HEK293 (cell line): ENCODE data around the gene DYNC1I1.

Experiments
- CTCF ChIA-PET: fragments of 350-600 bp; formaldehyde crosslinking; extraction: SDS; loops from one replicate; lab custom pipeline; 2021; ENCODE audit warnings: antibody characterized with exemption; lab: Yijun Ruan, JAX
- POLR2A ChIA-PET: fragments of 300-600 bp; formaldehyde crosslinking; extraction: SDS; loops from one replicate; lab custom pipeline; 2020; ENCODE audit warnings: antibody characterized with exemption, inconsistent platforms; lab: Yijun Ruan, JAX
- H3K27ac ChIP-seq: fragments of 200-500 bp; sonication (Bioruptor generic); 2 replicates; pipeline ENCODE4 v1.5.1; 2014; ENCODE audit warnings: low read depth, low read length, control low read depth, inconsistent platforms; ENCODE audit errors: extremely low read depth
- H3K36me3 ChIP-seq, 2 experiments: fragments of 200-500 bp in 1 of 2; sonication (Bioruptor generic) in 1 of 2; 1 replicate in 1 of 2; 2 replicates in 1 of 2; pipeline ENCODE4 v1.5.1; 2014 to 2017; ENCODE audit warnings: inconsistent platforms in 2 of 2, low read length in 2 of 2; ENCODE audit not compliant: control insufficient read depth in 2 of 2, insufficient read depth in 1 of 2
- H3K4me1 ChIP-seq: fragments of 200-500 bp; sonication (Bioruptor generic); 2 replicates; pipeline ENCODE4 v1.5.1; 2014; ENCODE audit warnings: mild to moderate bottlenecking, low read length, inconsistent platforms; ENCODE audit not compliant: control insufficient read depth, insufficient read depth
- H3K4me3 ChIP-seq: 2 replicates; pipeline ENCODE4 v1.5.1; 2011; ENCODE audit warnings: low read depth, mild to moderate bottlenecking, control low read depth, low read length, moderate library complexity
- H3K9me3 ChIP-seq: fragments of 200-500 bp; sonication (Bioruptor generic); 2 replicates; pipeline ENCODE4 v1.5.1; 2014; ENCODE audit warnings: low read depth, low read length, inconsistent platforms; ENCODE audit not compliant: control insufficient read depth, insufficient read depth
- FEZF1 ChIP-seq: fragments of 450-650 bp; formaldehyde crosslinking; IDR thresholded peaks from 2 replicates; pipeline ENCODE4 v1.5.1; 2016; ENCODE audit warnings: missing biosample characterization, missing genetic modification characterization
- GLIS2 ChIP-seq: fragments of 450-650 bp; formaldehyde crosslinking; IDR thresholded peaks from 2 replicates; pipeline ENCODE4 v1.5.1; 2016; ENCODE audit warnings: missing biosample characterization, missing genetic modification characterization
- HOXD13 ChIP-seq: sonication (generic); formaldehyde crosslinking; IDR thresholded peaks from 2 replicates; pipeline ENCODE4 v1.8.0; 2022; ENCODE audit warnings: missing genetic modification reagents, borderline replicate concordance
- KLF16 ChIP-seq: fragments of 450-650 bp; formaldehyde crosslinking; IDR thresholded peaks from 2 replicates; pipeline ENCODE4 v1.5.1; 2017; ENCODE audit warnings: missing biosample characterization, missing genetic modification characterization
- KLF7 ChIP-seq: fragments of 450-650 bp; formaldehyde crosslinking; IDR thresholded peaks from 2 replicates; pipeline ENCODE4 v1.5.1; 2016; ENCODE audit warnings: missing biosample characterization, missing genetic modification characterization, borderline replicate concordance
- KLF8 ChIP-seq: fragments of 450-650 bp; formaldehyde crosslinking; IDR thresholded peaks from 2 replicates; pipeline ENCODE4 v1.5.1; 2016; ENCODE audit warnings: missing biosample characterization, missing genetic modification characterization
- KLF9 ChIP-seq: fragments of 450-650 bp; formaldehyde crosslinking; IDR thresholded peaks from 2 replicates; pipeline ENCODE4 v1.5.1; 2016; ENCODE audit warnings: missing biosample characterization, missing genetic modification characterization, low read depth
- MEIS1 ChIP-seq: sonication (generic); formaldehyde crosslinking; IDR thresholded peaks from 2 replicates; pipeline ENCODE4 v1.8.1; 2022; ENCODE audit warnings: missing genetic modification reagents, mild to moderate bottlenecking, borderline replicate concordance
- SCRT2 ChIP-seq: fragments of 450-650 bp; formaldehyde crosslinking; IDR thresholded peaks from 2 replicates; pipeline ENCODE4 v1.5.1; 2016; ENCODE audit warnings: missing biosample characterization, missing genetic modification characterization
- TCF7L2 ChIP-seq: IDR thresholded peaks from 2 replicates; pipeline ENCODE4 v1.6.1; 2011; ENCODE audit warnings: low read depth, mild to moderate bottlenecking, inconsistent platforms, low read length, moderate library complexity, borderline replicate concordance
- ZBTB1 ChIP-seq: fragments of 450-650 bp; formaldehyde crosslinking; IDR thresholded peaks from 2 replicates; pipeline ENCODE4 v1.5.1; 2016; ENCODE audit warnings: missing biosample characterization, missing genetic modification characterization
- ZBTB7A ChIP-seq: fragments of 450-650 bp; formaldehyde crosslinking; IDR thresholded peaks from 2 replicates; pipeline ENCODE4 v1.5.1; 2016; ENCODE audit warnings: low read depth, missing biosample characterization, missing genetic modification characterization
- ZFP69B ChIP-seq: fragments of 450-650 bp; formaldehyde crosslinking; IDR thresholded peaks from 2 replicates; pipeline ENCODE4 v1.5.1; 2016; ENCODE audit warnings: missing biosample characterization, missing genetic modification characterization
- ZNF175 ChIP-seq: fragments of 450-650 bp; formaldehyde crosslinking; IDR thresholded peaks from 2 replicates; pipeline ENCODE4 v1.5.1; 2016; ENCODE audit warnings: missing biosample characterization, missing genetic modification characterization
- ZNF2 ChIP-seq: fragments of 450-650 bp; formaldehyde crosslinking; IDR thresholded peaks from 2 replicates; pipeline ENCODE4 v1.5.1; 2016; ENCODE audit warnings: missing biosample characterization, missing genetic modification characterization
- ZNF23 ChIP-seq: fragments of 450-650 bp; formaldehyde crosslinking; IDR thresholded peaks from 2 replicates; pipeline ENCODE4 v1.5.1; 2016; ENCODE audit warnings: missing biosample characterization, missing genetic modification characterization, borderline replicate concordance
- ZNF239 ChIP-seq: fragments of 450-650 bp; formaldehyde crosslinking; IDR thresholded peaks from 2 replicates; pipeline ENCODE4 v1.5.1; 2016; ENCODE audit warnings: missing biosample characterization, missing genetic modification characterization
- ZNF292 ChIP-seq: fragments of 450-650 bp; formaldehyde crosslinking; IDR thresholded peaks from 2 replicates; pipeline ENCODE4 v1.5.1; 2016; ENCODE audit warnings: low read depth, missing biosample characterization, missing genetic modification characterization, borderline replicate concordance
- ZNF311 ChIP-seq: fragments of 450-650 bp; formaldehyde crosslinking; IDR thresholded peaks from 2 replicates; pipeline ENCODE4 v1.5.1; 2017; ENCODE audit warnings: missing biosample characterization, missing genetic modification characterization, borderline replicate concordance
- ZNF350 ChIP-seq: fragments of 450-650 bp; formaldehyde crosslinking; IDR thresholded peaks from 2 replicates; pipeline ENCODE4 v1.5.0; 2017; ENCODE audit warnings: missing biosample characterization, mild to moderate bottlenecking, missing genetic modification characterization
- ZNF404 ChIP-seq: fragments of 450-650 bp; formaldehyde crosslinking; IDR thresholded peaks from 2 replicates; pipeline ENCODE4 v1.5.1; 2017; ENCODE audit warnings: missing biosample characterization, missing genetic modification characterization
- ZNF416 ChIP-seq: fragments of 450-650 bp; formaldehyde crosslinking; IDR thresholded peaks from 2 replicates; pipeline ENCODE4 v1.5.1; 2016; ENCODE audit warnings: missing biosample characterization, missing genetic modification characterization
- ZNF530 ChIP-seq: fragments of 450-650 bp; formaldehyde crosslinking; IDR thresholded peaks from 2 replicates; pipeline ENCODE4 v1.5.1; 2016; ENCODE audit warnings: low read depth, missing biosample characterization, missing genetic modification characterization
- ZNF544 ChIP-seq: fragments of 450-650 bp; formaldehyde crosslinking; IDR thresholded peaks from 2 replicates; pipeline ENCODE4 v1.5.0; 2017; ENCODE audit warnings: missing biosample characterization, missing genetic modification characterization
- ZNF624 ChIP-seq: fragments of 450-650 bp; formaldehyde crosslinking; IDR thresholded peaks from 2 replicates; pipeline ENCODE4 v1.5.1; 2017; ENCODE audit warnings: missing biosample characterization, missing genetic modification characterization
- ZNF629 ChIP-seq: fragments of 450-650 bp; formaldehyde crosslinking; IDR thresholded peaks from 2 replicates; pipeline ENCODE4 v1.5.1; 2017; ENCODE audit warnings: missing biosample characterization, missing genetic modification characterization
- ZNF654 ChIP-seq: fragments of 450-650 bp; formaldehyde crosslinking; IDR thresholded peaks from 2 replicates; pipeline ENCODE4 v1.5.1; 2016; ENCODE audit warnings: low read depth, missing biosample characterization, missing genetic modification characterization
- ZNF701 ChIP-seq: fragments of 450-650 bp; formaldehyde crosslinking; IDR thresholded peaks from 2 replicates; pipeline ENCODE4 v1.5.1; 2016; ENCODE audit warnings: missing biosample characterization, missing genetic modification characterization
- ZNF704 ChIP-seq: fragments of 450-650 bp; formaldehyde crosslinking; IDR thresholded peaks from 2 replicates; pipeline ENCODE4 v1.5.1; 2016; ENCODE audit warnings: missing biosample characterization, missing genetic modification characterization
- ZNF776 ChIP-seq: fragments of 450-650 bp; formaldehyde crosslinking; IDR thresholded peaks from 2 replicates; pipeline ENCODE4 v1.5.0; 2017; ENCODE audit warnings: missing biosample characterization, missing genetic modification characterization, borderline replicate concordance
- TF ChIP-seq, protein P1 (sequence below): fragments of 450-650 bp; formaldehyde crosslinking; IDR thresholded peaks from 2 replicates; pipeline ENCODE4 v1.5.1; 2016; ENCODE audit warnings: missing biosample characterization, missing genetic modification characterization
- TF ChIP-seq, protein P2 (sequence below): fragments of 450-650 bp; IDR thresholded peaks from 2 replicates; pipeline ENCODE4 v1.5.1; 2018; ENCODE audit warnings: missing biosample characterization, missing genetic modification characterization

DYNC1I1 gene

DNA sequence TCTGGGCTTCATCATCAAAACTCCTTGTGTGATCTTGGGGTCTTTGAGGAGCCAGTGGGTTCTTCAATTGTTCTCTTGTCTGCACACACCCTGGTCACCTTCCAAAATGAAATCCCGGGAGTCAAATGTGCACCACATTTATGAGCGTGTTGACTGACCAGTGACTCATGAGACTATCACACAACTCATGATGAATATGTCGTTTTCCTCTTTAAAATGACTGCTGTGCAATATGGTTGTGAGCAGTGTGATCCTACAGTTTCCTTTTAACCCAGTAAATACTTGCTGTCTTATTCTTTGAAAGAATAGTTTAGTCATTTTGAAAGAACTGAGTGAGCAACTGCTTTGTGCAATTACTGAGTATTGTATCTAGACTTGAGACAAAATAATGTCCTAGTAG lies 149.2 kb downstream of the DYNC1I1 start:
- Histone ChIP-seq H3K27ac (no peak overlapping the region), H3K4me3 (no peak overlapping the region), H3K36me3 (no peaks in the 10 kb centered on the region), H3K4me1 (no peaks in the 10 kb centered on the region), H3K9me3 (no peaks in the 10 kb centered on the region)
- no peak for TF ChIP-seq FEZF1 (tag by site-specific recombination)
- TF ChIP-seq KLF16 (tag by site-specific recombination), result no peak
- TF ChIP-seq, protein P1, sequence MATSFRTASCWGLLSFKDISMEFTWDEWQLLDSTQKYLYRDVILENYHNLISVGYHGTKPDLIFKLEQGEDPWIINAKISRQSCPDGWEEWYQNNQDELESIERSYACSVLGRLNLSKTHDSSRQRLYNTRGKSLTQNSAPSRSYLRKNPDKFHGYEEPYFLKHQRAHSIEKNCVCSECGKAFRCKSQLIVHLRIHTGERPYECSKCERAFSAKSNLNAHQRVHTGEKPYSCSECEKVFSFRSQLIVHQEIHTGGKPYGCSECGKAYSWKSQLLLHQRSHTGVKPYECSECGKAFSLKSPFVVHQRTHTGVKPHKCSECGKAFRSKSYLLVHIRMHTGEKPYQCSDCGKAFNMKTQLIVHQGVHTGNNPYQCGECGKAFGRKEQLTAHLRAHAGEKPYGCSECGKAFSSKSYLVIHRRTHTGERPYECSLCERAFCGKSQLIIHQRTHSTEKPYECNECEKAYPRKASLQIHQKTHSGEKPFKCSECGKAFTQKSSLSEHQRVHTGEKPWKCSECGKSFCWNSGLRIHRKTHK (tag by site-specific recombination), result no peak
- no peak for TF ChIP-seq ZNF416 (tag by site-specific recombination)
- TF ChIP-seq ZNF629 (tag by site-specific recombination), result no peak
- TF ChIP-seq SCRT2 (tag by site-specific recombination), result no peak
- no peak for TF ChIP-seq ZNF175
- TF ChIP-seq ZBTB7A (tag by site-specific recombination), result no peak
- no peak for TF ChIP-seq ZNF544
- no peak for TF ChIP-seq ZNF654 (tag by site-specific recombination)
- TF ChIP-seq ZNF704 (tag by site-specific recombination), result no peak
- TF ChIP-seq KLF7 (tag by site-specific recombination), result no peak
- TF ChIP-seq MEIS1, result no peak
- TF ChIP-seq KLF9 (tag by site-specific recombination), result no peak
- TF ChIP-seq KLF8, result no peak
- TF ChIP-seq ZNF701 (tag by site-specific recombination), result no peak
- no peak for TF ChIP-seq ZNF350 (tag by site-specific recombination)
- TF ChIP-seq GLIS2 (tag by site-specific recombination), result no peak
- no peak for TF ChIP-seq ZNF530 (tag by site-specific recombination)
- ChIA-PET POLR2A (no interaction called here), CTCF (interaction anchor here (1.0 kb wide), 1 partner anchor 1106 kb away, joined by 5 read pairs; no protein-coding TSS in a partner anchor)

- no peaks in the 10 kb centered on the region for H3K36me3 ChIP-seq
- no peak overlapping the region for H3K27ac ChIP-seq
- no peaks in the 10 kb centered on the region for H3K4me1 ChIP-seq
- CTCF ChIA-PET, result interaction anchor here (1.0 kb wide), 1 partner anchor 1105 kb away, joined by 5 read pairs; no protein-coding TSS in a partner anchor
- H3K4me3 ChIP-seq, result no peak overlapping the region
- H3K9me3 ChIP-seq, result no peaks in the 10 kb centered on the region
- POLR2A ChIA-PET, result no interaction called here
- TF ChIP-seq ZFP69B (tag by site-specific recombination), result no peak
- no peak for TF ChIP-seq ZNF23
- no peak for TF ChIP-seq ZNF404 (tag by site-specific recombination)
- no peak for TF ChIP-seq ZNF624 (tag by site-specific recombination)
- no peak for TF ChIP-seq ZNF292 (tag by site-specific recombination)
- no peak for TF ChIP-seq ZNF239
- TF ChIP-seq ZBTB1 (tag by site-specific recombination), result no peak
- TF ChIP-seq ZNF776 (tag by site-specific recombination), result no peak
- TF ChIP-seq TCF7L2, result no peak
- TF ChIP-seq, protein P2, sequence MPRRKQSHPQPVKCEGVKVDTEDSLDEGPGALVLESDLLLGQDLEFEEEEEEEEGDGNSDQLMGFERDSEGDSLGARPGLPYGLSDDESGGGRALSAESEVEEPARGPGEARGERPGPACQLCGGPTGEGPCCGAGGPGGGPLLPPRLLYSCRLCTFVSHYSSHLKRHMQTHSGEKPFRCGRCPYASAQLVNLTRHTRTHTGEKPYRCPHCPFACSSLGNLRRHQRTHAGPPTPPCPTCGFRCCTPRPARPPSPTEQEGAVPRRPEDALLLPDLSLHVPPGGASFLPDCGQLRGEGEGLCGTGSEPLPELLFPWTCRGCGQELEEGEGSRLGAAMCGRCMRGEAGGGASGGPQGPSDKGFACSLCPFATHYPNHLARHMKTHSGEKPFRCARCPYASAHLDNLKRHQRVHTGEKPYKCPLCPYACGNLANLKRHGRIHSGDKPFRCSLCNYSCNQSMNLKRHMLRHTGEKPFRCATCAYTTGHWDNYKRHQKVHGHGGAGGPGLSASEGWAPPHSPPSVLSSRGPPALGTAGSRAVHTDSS (tag by site-specific recombination), result no peak
- TF ChIP-seq ZNF2 (tag by site-specific recombination), result no peak
- no peak for TF ChIP-seq KLF9 (tag by site-specific recombination)
- no peak for TF ChIP-seq ZNF311
- no peak for TF ChIP-seq HOXD13 (CRISPR knock-in tag)
Observed at GRCh38 chr7:95922191-95922590, 149.8 kb downstream of the DYNC1I1 start.
